ENCODE results near the gene ITIH5. TPM values are rescaled to one million over a fixed set of nuclear protein-coding genes. Genes with fewer than 3 reads are reported as not detected.
"Not testable (repeated sequence)": the region's sequence is repeated elsewhere in the genome, so short reads cannot be mapped to it uniquely, and the experiment has no call there.

ITIH5 gene
- total RNA-seq, 3 donors from 2014 or later (not counting 1 experiment from before 2014, with no cell fraction given) = not detected

- no peak overlapping the region for H3K27ac Mint-ChIP-seq
- Histone ChIP-seq H3K4me3 (ENCODE audit: low read length) (no peak overlapping the region), H3K27me3 (ENCODE audit: control insufficient read depth, insufficient read depth, low read length) (no peaks in the 10 kb centered on the region), H3K27ac (ENCODE audit: low read length) (no peak overlapping the region), H3K4me1 (ENCODE audit: control insufficient read depth, insufficient read depth, low read length) (no peaks in the 10 kb centered on the region), H3K36me3 (ENCODE audit: control insufficient read depth, insufficient read depth, low read length) (no peaks in the 10 kb centered on the region), H3K9me3 (ENCODE audit: control insufficient read depth, insufficient read depth, low read length) (peaks cover 14% of the 10 kb centered on the region)
- ATAC-seq = no peak
- H3K27me3 Mint-ChIP-seq (ENCODE audit: low read depth in 2 of 2) = peaks cover 31 to 33% of the 10 kb centered on the region in 2 donors
- peaks cover 0 to 4% of the 10 kb centered on the region in 2 donors for H3K9me3 Mint-ChIP-seq
- no peak for TF ChIP-seq CTCF (IDR thresholded peaks at IDR 0.05)
- H3K36me3 Mint-ChIP-seq = no peaks in the 10 kb centered on the region
- intact Hi-C loops (cut with micrococcal nuclease) = no loop called here
- DNase-seq = no peak
- peaks cover 5% of the 10 kb centered on the region in 2 donors for H3K4me1 Mint-ChIP-seq
- no peak overlapping the region for H3K4me3 Mint-ChIP-seq
Measured at GRCh38 chr10:7689591-7689990, 22.8 kb upstream of the ITIH5 start.

- Histone ChIP-seq H3K27ac (ENCODE audit: low read length) (no peak overlapping the region), H3K9me3 (ENCODE audit: control insufficient read depth, insufficient read depth, low read length) (peaks cover 9% of the 10 kb centered on the region), H3K36me3 (ENCODE audit: control insufficient read depth, insufficient read depth, low read length) (no peaks in the 10 kb centered on the region), H3K4me1 (ENCODE audit: control insufficient read depth, insufficient read depth, low read length) (no peaks in the 10 kb centered on the region), H3K27me3 (ENCODE audit: control insufficient read depth, insufficient read depth, low read length) (no peaks in the 10 kb centered on the region), H3K4me3 (ENCODE audit: low read length) (no peak overlapping the region)
- Mint-ChIP-seq H3K27ac (no peak overlapping the region), H3K27me3 (ENCODE audit: low read depth in 2 of 2) (peaks cover 40 to 45% of the 10 kb centered on the region in 2 donors), H3K4me3 (no peak overlapping the region), H3K36me3 (no peaks in the 10 kb centered on the region), H3K4me1 (peaks cover 5% of the 10 kb centered on the region in 2 donors), H3K9me3 (no peaks in the 10 kb centered on the region)
- DNase-seq = peak; percentile 44 to 89
- intact Hi-C loops (cut with micrococcal nuclease) = loop anchor here (1.0 to 2.0 kb wide), 2 partner anchors 162 to 263 kb away; no protein-coding TSS in a partner anchor
- WGBS (ENCODE audit: insufficient coverage) = 22% methylated on average over 19 of the region's 20 CpGs
- peak; percentile 81 to 98 (median 90) for ATAC-seq
- TF ChIP-seq CTCF (IDR thresholded peaks at IDR 0.05) = peak; percentile 70
Measured at GRCh38 chr10:7687228-7687907, 20.6 kb upstream of the ITIH5 start.

- no peak overlapping the region for H3K27ac ChIP-seq (ENCODE audit: low read length)
- H3K4me3 Mint-ChIP-seq = no peak overlapping the region
- no peaks in the 10 kb centered on the region for H3K4me1 ChIP-seq (ENCODE audit: control insufficient read depth, insufficient read depth, low read length)
- H3K27me3 ChIP-seq (ENCODE audit: control insufficient read depth, insufficient read depth, low read length) = no peaks in the 10 kb centered on the region
- H3K4me3 ChIP-seq (ENCODE audit: low read length) = no peak overlapping the region
- H3K36me3 Mint-ChIP-seq = no peaks in the 10 kb centered on the region
- H3K36me3 ChIP-seq (ENCODE audit: control insufficient read depth, insufficient read depth, low read length) = no peaks in the 10 kb centered on the region
- H3K4me1 Mint-ChIP-seq = peaks cover 5% of the 10 kb centered on the region in 2 donors
- intact Hi-C loops (cut with micrococcal nuclease) = loop anchor here (1.0 to 2.0 kb wide), 2 partner anchors 161 to 262 kb away; no protein-coding TSS in a partner anchor
- peaks cover 4% of the 10 kb centered on the region for H3K9me3 ChIP-seq (ENCODE audit: control insufficient read depth, insufficient read depth, low read length)
- peaks cover 40 to 53% of the 10 kb centered on the region in 2 donors for H3K27me3 Mint-ChIP-seq (ENCODE audit: low read depth in 2 of 2)
- 91% methylated on average over 12 of the region's 13 CpGs for WGBS (ENCODE audit: insufficient coverage)
- H3K9me3 Mint-ChIP-seq = no peaks in the 10 kb centered on the region
- no peak for TF ChIP-seq CTCF (IDR thresholded peaks at IDR 0.05)
- DNase-seq (no peak), ATAC-seq (no peak)
- no peak overlapping the region for H3K27ac Mint-ChIP-seq
Measured at GRCh38 chr10:7686351-7687171, 19.8 kb upstream of the ITIH5 start.

GRCh38 chr10:7680078-7680477, 13.3 kb upstream of the ITIH5 start:
- intact Hi-C loops (cut with micrococcal nuclease); H3K9me3 Mint-ChIP-seq; H3K36me3 ChIP-seq (ENCODE audit: control insufficient read depth, insufficient read depth, low read length); ATAC-seq; DNase-seq; H3K36me3 Mint-ChIP-seq; H3K4me1 ChIP-seq (ENCODE audit: control insufficient read depth, insufficient read depth, low read length); H3K4me1 Mint-ChIP-seq; H3K27ac ChIP-seq (ENCODE audit: low read length); H3K27me3 ChIP-seq (ENCODE audit: control insufficient read depth, insufficient read depth, low read length); H3K4me3 ChIP-seq (ENCODE audit: low read length); H3K4me3 Mint-ChIP-seq; H3K9me3 ChIP-seq (ENCODE audit: control insufficient read depth, insufficient read depth, low read length); H3K27ac Mint-ChIP-seq: not testable (repeated sequence)
- peaks cover 28 to 36% of the 10 kb centered on the region in 2 donors for H3K27me3 Mint-ChIP-seq (ENCODE audit: low read depth in 2 of 2)
- 77% methylated on average over 5 of the region's 5 CpGs for WGBS (ENCODE audit: insufficient coverage)
